GM12865 (cell line): Measurements from ENCODE around the gene TGFBRAP1.

Source experiments
- DNase-seq: peaks from one replicate; pipeline ENCODE4 v3.0.0; 2010; ENCODE audit warnings: low read depth
- H3K4me3 ChIP-seq: 2 replicates; pipeline ENCODE4 v1.5.1; 2011; ENCODE audit warnings: mild to moderate bottlenecking, low read depth, low read length, control low read depth
- CTCF ChIP-seq: IDR thresholded peaks from 2 replicates; pipeline ENCODE4 v1.5.1; 2011; ENCODE audit warnings: low read length, control low read depth, low read depth, inconsistent platforms; ENCODE audit not compliant: insufficient read depth; ENCODE audit errors: missing control alignments

TGFBRAP1 gene

GRCh38 chr2:105368759-105369408 lies 39.3 kb upstream of the TGFBRAP1 start:
- TF ChIP-seq CTCF, result no peak
- H3K4me3 ChIP-seq, result no peak overlapping the region
- DNase-seq, result no peak

DNA sequence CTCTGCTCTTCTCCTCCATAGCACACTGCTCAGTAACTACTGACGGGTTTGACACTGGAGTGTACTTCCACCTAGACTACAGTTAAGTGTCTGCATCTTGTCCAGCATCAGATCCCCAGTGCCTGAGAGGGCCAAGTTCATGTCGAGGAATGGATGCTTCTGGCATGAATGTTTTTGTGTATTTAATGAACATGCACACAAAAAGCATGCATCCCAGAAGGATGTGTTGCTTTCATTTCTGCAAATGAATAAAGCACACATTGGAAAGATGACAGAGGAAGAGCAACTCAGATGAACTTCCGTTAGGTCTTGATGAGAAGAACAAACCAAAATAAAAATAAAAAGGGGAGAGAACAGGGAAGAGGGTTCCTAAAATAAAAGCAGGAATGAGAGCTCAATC lies 35.7 kb upstream of the TGFBRAP1 start:
- TF ChIP-seq CTCF, result no peak
- DNase-seq, result no peak
- H3K4me3 ChIP-seq, result no peak overlapping the region

- no peak for DNase-seq
- H3K4me3 ChIP-seq, result no peak overlapping the region
Observed at GRCh38 chr2:105364436-105365139, 35.1 kb upstream of the TGFBRAP1 start.

DNA sequence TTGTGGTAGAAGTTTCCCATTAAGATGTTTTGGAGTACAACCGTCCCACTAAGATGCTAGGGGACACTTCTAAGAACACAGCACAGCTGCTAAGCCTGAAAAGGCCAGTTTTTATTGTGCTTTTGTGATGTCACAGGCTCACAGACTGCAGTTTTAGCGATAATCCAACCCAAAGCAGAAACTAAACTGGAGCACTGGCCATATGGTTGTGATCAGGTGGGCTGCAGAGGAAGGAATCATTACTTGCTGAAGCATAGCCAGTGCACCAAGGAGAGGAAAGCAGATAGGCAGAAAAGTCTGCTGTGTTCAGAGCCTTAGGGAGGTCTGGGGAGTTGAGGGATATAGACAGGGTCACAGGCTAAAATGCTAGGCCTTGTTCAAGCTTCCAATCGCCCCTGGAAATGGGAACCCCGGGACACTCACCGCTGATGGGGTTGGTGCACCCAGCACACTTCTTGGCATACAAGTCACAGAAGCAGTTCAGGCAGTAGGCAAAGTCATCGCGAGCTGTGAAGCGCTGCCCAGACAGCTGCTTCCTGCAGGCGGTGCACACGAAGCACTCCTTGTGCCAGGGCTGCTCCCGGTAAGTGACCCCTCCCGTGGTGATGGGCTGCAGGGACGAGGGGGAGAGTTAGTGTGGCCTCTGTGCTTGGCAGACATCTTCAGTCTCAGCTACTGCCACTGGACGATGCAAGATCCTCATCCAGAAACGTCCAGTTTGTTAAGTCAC lies 33.5 kb upstream of the TGFBRAP1 start:
- DNase-seq, result no peak
- no peak overlapping the region for H3K4me3 ChIP-seq
- no peak for TF ChIP-seq CTCF

More at GRCh38 chr2:105364436-105365139, 35.1 kb upstream of the TGFBRAP1 start:
- TF ChIP-seq CTCF, result no peak

GRCh38 chr2:105361102-105361889 lies 31.8 kb upstream of the TGFBRAP1 start:
- no peak overlapping the region for H3K4me3 ChIP-seq
- DNase-seq, result no peak
- no peak for TF ChIP-seq CTCF

GRCh38 chr2:105358593-105358992 lies 29.1 kb upstream of the TGFBRAP1 start:
- no peak overlapping the region for H3K4me3 ChIP-seq
- DNase-seq, result no peak
- TF ChIP-seq CTCF, result no peak
